CD4-positive, alpha-beta T cell treated with Interferon gamma for 1 hour (primary cell): ENCODE data around the gene NEBL.

Source experiments
- DNase-seq: peaks from one replicate; pipeline ENCODE4 v3.0.0-alpha.2; 2020

The NEBL gene

DNA sequence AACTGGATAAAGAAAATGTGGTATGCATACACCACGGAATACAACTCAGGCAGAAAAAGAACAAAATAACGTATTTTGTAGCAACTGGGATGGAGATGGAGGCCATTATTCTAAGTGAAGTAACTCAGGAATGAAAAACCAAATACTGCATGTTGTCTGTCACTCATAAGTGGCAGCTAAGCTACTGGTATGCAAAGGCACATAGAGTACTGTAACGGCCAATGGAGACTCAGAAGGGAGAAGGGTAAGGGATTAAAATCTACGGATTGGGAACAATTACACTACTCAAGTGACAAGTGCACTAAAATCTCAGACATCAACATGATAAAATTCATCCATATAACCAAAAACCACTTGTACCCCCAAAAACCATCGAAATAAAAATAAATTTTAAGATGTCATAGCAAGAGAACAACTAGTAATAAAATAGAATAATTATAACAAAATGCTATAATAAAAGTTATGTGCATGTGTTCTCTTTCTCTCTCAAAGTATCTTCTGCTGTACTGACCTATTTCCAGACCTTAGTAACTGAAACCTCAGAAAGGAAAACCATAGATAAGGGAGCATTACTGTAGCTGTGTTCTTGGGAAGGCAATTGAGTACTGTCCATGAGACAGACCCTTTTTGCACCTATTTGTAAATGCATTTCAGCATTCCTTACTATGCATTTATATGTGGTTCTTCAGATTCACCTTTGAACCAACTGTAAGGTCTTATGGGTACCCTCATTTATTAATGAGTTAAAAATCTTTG is 6.7 kb upstream of the NEBL start:
- DNase-seq, result no peak

DNA sequence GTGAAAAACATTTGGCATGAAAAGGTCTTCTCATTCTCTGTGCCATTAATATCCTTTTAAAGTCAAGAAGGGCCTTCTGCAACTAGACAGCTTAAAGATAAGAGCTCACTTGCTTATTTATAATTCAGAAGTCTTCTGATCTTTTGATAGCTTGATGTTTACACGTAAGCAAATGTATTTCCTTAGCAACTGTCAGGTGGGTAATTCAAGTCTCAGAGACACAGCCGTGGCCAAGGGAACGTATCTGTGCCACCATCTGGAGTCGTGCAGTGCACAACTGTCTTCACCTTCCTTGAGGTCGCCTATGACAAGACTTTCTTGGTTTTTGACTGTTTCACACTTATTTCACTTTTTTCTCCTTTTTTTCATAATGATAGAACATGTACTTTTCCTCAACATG is 4.0 kb upstream of the NEBL start:
- no peak for DNase-seq

DNA sequence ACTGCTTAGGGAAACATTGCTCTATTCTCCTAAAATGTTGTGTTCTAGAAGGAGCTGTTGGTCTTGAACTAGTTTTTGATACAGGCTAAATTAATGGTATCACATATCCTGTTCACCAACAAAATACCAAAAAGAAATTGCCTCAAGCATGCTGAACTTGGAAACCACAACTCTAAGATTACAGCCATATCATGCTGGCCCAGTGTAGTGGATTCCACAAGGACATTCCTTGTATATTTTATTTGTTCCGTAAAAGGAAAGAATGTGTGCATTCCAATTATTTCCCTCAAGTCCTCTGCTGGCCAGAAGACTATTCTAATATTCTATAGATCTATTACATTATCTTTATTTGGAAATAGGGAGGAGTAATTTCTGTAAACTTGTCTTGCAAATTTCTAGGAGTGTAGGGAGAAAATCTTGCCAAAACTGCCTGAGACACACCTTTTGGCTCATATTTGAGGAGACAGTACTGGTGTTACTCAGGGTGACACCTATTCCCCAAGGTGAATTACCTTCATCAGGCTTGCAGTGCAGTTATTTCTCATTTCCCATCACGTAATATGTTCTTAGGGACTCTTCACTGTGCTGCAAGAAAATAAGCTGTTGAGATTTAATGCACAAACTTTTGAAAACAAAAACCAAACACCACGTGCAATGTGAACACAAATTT is 1.9 kb upstream of the NEBL start:
- no peak for DNase-seq

DNA sequence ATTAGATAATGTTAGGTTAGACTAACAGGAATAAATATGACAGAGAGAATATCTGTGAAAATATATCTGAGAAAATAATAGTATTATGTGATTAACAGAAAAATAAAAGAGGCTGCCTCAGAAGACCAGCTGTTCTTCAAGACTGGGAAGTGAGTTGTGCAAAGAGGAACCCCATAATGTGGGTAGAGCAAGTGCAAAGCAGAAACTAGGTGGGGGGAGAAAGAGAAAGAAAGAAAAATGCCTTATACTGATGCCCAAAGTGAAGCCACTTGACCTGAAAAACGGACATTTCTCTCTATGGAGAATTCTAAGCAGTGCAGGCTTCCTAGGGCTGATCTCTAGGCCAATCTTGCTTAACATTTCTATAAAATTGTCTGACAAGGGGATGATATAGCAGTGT is 3.8 kb downstream of the NEBL start:
- no peak for DNase-seq

DNA sequence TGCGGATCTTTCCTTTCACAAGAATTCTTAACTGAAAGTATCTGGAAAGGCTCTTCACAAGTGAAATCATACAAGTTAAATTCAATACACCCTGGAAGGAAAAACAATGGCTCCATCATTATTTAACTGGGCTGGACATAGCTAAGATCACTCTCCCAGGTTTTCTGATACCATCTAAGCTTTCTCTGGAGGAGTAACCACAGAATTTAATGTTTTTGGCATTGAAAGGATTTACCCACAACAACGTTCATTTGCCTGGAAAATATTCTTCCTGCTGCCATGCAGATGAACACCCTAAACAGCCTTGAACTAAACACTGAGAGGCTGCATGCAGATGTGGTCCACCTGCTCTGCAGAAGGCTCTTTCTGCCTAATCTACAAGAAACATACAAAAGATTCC is 4.3 kb downstream of the NEBL start:
- DNase-seq, result no peak

DNA sequence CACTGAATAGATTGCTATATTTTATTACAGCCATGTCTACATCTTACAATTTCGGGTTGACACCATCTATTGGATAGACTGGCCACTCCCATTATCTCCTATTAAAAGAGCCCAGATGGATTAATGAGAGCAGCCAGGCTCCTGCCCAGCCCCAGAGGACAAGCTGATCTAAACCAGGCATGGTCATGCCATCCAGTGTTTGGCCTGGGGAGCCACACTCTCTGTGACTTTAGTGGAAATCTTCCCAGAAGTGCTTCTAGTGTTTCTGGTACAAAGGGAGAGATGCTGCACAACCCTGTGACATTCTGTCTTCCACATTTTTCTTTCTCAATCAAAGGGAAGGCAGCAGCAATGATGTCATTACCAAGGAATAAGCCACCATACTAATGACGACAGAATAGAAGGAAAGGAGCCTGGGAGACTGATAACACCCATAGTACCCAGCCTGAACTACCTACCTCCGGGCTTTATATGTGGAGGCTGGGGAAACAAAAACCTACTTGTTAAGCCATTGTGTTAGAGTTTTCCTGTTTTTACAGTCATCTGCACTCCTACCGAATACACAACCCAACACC is 5.0 kb downstream of the NEBL start:
- no peak for DNase-seq

DNA sequence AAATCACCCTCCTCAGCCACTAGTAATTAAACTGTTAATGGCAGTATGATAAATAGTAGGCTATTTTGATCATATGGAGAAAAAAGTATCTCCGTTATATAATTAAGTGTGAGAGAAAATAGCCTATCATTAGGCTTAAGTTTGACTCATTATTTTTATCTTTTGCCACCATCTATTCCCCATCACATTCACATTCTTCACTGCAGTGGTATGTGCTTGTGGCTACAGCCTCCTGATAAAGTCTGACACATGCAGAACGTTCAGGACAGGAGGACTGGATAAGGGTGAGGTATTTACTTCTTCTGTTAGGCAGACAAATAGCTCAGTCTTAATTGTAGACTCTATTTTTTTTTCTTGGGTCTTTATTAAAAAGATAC is 5.8 kb downstream of the NEBL start:
- no peak for DNase-seq

DNA sequence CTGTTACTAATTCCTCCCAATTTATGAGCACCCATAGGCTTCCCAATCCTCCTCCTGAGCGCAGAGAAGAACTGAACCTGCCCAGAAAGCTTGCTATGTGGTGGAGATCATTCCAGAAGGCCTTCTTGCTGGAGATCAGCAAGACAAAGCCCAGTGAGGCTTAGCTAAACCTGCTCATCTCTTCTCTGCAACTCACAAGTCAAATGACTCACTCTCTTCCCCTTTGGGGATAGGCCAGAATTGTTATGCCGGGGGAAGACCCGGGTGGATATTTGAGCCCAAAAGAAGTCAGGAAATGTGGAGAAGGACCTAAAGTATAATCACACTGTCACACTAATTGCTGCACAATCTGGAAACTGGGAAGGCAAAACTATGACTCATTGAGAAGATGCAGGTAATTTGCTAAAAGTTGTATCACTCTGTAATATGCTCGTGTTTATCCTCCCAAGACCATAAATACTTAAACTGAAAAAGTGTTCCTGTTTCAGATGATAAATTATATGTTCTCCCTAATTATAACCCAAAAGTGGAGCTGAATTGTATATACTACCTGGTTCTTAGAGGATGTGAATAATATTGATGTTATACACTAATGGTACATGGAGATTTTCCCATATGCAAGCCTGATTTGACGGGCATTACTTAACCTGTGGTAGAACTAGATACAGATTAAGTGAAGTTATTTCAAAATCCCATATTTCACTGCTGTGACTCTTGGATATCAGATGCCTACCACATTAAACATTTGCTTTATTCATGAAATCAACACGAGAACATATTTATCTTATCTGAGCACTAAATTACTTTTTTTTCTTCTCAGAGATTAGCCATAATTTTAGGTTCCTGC is 6.4 kb downstream of the NEBL start:
- DNase-seq, result no peak

DNA sequence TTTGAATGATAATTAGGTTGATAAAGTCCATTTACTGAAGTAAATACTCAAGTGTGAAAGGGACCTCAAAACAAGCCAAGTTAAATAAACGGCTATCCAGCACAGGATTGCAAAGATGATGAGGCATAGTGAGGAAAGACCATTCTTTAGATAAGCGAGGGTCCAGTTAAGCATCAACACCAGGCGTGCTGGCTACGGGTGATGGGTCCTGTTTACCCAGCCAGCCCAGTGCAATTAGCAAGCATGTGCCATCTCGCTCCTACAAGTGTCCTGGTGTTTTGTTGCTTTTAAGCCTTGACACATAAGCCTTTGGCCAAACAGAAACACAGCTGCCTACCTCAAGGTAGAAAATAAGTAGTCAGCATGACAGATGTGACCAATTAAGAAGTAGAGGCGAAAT is 7.1 kb downstream of the NEBL start:
- DNase-seq, result no peak

DNA sequence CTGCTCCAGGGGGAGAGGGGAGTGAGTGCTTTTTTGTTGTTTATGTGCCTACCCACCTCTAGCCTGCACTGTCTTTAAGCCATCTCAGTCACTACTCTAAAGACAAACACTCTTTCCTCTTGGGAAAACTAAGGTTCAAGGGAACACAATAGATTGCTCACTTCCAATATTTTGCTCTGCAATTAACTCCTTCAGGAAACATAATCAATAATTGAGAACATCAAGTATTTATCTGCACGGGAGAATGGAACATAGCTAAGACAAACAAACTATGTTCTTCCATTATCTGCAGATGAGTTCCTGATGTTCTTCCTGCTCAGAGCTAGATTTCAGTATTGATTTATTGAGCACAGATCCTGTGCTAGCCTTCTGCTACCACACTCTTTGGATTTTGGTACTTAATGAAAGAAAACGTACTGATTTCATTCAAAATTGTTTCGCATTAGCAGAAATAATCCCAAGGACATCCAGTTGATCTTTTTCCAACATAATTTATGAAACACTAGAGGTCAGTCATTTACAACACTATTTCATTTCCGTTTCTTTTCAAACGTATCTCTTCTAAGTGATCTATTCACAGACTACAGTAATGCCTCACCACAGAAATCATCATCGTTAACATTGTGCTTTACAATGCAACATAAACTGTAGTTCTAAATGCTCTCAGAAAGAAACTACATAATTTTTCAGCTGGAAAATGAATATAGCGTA is 8.3 kb downstream of the NEBL start:
- no peak for DNase-seq

DNA sequence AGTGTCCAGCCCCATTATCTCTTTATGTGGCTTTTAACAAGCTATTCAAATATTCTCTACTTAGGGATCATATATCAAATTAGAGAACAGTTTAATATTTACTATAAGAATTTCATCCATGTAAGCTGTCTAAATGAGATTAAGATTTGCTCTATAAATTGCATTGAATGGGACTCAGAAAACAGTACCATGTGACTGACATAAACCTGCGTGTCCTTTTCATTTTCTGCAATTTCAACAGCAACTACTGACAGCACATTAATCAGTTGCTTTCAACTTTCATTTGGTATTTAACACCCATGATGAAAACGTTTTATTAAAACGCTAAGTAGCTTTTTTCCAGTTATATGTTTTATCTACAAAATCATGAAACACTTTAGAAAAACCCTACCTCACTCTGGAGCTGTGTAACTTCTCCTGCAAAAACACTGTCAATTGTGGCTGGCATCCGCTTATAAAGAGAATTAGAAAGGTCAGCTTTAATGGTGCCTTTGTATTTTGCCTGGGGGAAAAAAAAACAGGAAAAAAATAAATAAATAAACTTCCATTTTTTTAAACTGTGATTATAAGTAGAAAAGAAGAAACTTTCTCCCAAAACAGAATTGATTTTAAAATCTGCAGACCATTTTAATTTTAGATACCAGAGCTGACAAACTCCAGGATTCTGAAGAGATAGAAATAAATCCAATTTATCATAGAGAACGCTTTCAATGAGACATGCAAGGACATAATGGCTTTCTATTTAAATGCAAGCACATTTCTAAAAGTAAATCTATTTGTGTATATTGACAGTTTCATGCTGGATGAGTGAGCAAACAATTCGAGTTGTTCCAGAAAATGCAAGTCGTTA is 9.2 kb downstream of the NEBL start:
- DNase-seq, result no peak

DNA sequence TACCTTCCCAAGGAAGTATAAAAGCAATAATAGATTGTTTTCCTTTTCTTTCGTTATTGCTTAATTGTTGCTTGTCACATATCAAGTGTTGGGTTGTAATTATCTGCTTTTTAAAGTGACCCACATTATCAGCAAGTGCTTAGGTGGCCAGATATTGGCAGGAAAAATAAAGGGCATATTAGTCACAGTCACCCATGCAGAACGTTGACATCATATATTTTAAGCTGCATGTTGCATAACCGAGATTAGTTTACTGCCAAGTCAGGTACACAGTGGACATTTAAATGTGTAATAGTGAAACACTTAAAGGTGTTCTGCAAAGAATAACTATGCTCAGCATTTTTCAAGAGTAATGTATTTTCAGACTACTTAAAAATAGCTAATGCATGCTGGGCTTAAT is 11.4 kb downstream of the NEBL start:
- no peak for DNase-seq

DNA sequence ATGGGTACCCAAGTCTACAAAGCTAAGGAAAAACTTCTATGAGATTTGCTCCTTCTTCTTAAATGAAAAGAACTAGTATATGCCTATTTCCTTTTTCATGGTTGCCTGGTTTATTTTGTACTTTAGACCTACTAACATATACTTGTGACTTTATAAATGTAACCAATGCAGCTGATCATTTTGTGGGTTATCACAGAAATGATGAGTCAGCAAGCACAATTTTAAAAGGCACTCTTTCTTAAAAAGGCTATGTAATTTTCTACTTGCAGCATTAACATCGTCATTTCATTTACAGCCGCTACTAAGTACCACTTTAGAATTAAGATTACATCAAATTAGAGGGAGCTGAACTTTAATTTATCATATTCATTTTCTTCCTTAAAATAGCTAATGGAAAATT is 13.6 kb downstream of the NEBL start:
- DNase-seq, result no peak

DNA sequence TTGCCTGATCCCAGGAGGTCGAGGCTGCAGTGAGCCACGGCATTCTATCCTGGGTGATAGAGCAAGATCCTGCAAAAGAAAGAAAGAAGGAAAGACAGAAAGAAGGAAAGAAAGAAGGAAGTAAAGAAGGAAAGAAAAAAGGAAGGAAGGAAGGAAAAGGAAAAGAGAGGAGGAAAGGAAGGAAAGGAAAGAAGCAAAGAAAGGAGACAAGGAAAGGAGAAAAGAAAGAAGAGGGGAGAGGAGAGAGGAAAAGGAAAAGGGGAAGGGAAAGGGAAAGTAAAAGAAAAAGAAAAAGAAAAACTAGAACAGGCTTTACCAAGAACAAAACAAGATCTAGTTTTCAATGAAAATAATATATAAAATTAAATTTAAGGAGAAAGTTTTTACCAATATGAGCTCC is 15.0 kb downstream of the NEBL start:
- no peak for DNase-seq

DNA sequence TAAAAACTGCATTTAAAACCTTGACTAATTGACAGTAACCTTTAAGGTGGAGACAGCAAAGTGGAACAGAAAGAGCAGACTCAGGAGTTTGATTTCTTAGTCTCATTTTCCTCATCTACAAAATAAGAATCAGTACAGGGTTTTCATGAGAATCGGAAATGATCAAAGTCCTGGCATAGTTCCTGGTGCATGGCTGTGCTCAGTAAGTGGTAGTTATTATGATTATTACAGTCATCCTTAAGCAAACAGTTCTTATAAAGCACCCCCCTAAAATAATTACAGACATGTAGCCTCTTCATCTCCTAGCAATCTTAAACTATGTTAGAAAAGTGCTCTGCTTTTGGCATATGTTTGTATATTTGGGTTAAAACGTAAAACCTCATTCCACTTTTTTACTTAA is 18.0 kb downstream of the NEBL start:
- DNase-seq, result no peak

DNA sequence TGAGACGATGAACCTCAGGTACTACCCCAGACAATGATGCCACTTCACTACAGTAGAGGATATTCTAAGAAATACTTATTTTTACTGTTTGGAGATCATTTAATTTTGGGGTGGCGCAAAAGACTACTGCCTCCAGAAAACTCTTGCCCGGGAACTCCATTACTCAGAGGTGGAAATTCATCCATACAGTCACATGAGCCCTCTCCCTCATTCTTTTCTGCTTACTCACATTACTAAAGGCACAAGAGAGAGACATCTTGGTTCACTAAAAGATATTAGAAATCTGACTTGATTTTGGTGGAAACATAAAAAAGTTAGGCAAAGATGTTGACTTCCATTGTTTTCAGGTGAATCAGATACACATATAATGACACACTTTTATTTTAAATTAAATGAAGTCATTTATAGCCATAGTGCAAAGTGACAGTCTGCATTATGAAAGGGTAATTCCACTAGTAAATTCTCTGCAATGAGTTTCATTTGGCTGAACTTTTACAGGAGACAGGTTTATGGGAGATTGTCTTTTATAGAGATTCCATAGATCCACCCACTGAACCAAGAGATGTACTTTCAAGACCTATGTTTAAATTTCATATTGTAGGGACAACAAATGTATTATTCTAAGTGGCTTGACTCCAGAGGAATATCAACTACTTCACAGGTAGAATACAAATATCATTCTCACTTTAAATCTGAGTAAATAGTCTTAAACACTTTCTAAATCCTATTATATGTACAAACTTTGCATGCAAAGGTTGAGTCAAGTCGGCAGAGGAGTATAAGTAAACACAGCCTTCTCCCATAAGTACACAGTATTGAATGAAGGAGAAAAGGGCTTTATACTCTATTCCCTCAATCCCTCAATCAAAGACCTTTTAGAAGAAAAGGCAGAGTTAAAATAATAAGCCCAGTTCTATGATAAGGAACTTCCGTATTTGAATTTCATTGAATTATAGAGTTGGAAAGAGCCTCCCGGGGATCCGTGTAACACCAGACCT is 18.8 kb downstream of the NEBL start:
- no peak for DNase-seq

DNA sequence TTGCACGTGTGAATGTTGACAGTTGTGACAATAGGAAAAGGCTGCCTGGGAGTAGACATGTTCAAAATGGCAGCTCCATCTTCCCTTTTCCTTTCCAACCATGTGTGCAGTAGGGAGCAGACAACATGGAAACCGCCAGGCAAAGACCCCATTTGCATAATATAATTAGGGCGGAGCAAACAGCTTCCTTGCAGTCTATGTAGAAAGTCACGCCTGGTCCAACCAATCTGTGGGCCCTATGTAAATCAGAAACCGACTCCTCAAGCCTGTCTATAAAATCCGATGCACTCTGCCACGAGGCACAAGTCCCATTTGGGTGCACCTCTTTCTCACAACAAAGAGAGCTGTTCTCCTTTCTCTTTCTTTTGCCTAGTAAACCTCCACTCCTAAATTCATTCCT is 19.6 kb downstream of the NEBL start:
- DNase-seq, result no peak

DNA sequence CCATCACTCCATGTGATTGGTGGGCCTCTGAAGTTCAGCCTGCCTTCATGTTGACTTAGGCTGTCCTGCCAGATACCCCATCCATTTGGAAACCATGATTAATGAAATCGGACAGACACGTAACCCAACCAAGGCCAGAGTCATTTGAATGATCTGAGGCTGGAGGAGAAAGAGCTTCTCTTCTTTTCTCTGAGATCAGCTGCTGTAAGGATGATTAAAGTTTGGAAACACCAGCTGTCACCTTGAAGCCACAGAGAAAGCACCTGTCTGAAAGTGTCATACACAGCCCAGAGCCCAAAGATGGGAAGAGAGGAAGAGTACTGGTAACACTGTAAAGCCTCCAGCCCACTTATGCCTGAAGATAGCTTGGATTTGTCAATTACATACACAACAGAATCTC is 22.9 kb downstream of the NEBL start:
- DNase-seq, result no peak

DNA sequence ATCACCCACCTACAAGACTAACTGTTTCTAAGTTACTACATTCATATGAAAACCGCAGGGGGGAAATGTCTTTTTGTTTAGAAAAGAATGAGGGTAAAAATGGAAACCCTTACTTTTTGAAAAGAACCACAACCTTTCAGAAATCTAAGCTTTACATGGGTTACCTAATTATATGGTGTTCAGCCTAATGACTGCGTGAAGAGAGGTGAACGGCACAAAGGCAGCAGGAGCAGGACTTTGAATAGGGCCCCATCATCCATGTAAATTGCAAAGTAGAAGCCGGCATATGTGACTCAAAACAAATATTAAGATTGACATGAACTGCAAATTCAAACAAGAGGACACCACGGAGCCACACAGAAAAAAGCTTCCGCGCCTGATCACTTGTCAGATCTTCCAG is 25.1 kb downstream of the NEBL start:
- no peak for DNase-seq

DNA sequence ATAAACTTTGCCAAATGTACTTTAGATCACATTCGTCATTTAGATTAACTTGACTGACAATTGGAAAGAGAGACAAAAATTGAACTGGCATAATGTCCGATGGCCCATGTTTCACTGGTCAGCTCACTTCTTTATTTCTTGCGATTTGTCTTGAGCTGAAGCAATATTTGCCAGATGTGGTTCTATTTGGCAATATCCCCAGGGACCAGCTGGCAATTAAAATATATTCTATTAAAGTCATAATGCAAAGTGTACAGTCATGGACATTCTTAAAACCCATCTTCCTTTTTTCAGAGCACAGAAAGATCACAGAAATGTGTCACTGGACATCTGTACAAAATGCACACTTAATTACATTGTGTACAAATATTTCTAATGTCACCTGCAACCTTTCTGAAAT is 26.3 kb downstream of the NEBL start:
- no peak for DNase-seq

DNA sequence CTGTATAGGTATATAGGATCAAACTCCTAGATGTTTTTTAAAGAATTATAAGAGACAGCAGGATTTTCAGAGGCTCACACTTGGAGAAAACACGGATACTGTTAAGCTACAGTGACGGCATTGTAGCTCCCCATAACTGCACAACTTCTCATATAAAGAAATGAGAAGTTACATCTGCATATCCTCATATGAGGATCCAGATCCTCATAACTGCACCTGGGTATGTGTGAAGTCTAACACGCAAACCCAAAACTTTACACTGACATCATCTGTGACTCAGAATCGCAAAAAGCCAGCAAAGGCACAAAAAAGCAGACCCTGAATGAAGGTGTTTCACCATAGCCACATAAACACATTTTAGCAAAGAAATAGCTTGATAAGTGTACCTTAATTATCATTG is 34.1 kb downstream of the NEBL start:
- DNase-seq, result no peak
